ENCODE results near the gene UCKL1.

- TF ChIP-seq CTCF (IDR thresholded peaks at IDR 0.05) (no peak), POLR2AphosphoS5 (IDR thresholded peaks at IDR 0.05) (no peak)
These were observed 23.5 kb downstream of the UCKL1 start for GRCh38 chr20:63932606-63933160.
